ENCODE measurements around the gene C1orf210. TPM values are rescaled to one million over a fixed set of nuclear protein-coding genes. Genes with fewer than 3 reads are reported as not detected.
A peak's percentile ranks its signal among the peaks of the same experiment; 100 is the strongest.

C1orf210 gene
- total and polyA plus RNA-seq, 9 of the 15 experiments (the other 6 are each of a cell fraction or from before 2014, with no cell fraction given) = 0.21 TPM; not detected in 8

- POLR2A ChIA-PET = no interaction called here
- no peaks in the 10 kb centered on the region for H3K36me3 ChIP-seq (ENCODE audit: control insufficient read depth, insufficient read depth, low read length)
- CTCF ChIA-PET (ENCODE audit: low intra/inter-chr PET ratio) = no interaction called here
- no peak overlapping the region for H2AFZ ChIP-seq (ENCODE audit: low read depth, low read length)
- no peak overlapping the region for H3K4me2 ChIP-seq (ENCODE audit: insufficient read depth, low read length)
- no peak for TF ChIP-seq E2F4 (CRISPR knock-in tag; IDR thresholded peaks at IDR 0.05; ENCODE audit: low read depth)
- TF ChIP-seq ZKSCAN3 (CRISPR knock-in tag; IDR thresholded peaks at IDR 0.05) = no peak
- 0 out of 2 replicates have a peak, but pooled peaks have one; percentile 65 for TF ChIP-seq ZNF124 (CRISPR knock-in tag; IDR thresholded peaks at IDR 0.05)
- no peaks in the 10 kb centered on the region for H3K4me1 ChIP-seq (replicated peaks in 1 of 2; ENCODE audit: control insufficient read depth in 2 of 2, insufficient read depth in 2 of 2, low read length in 2 of 2)
- H3K9me1 ChIP-seq (ENCODE audit: control insufficient read depth, insufficient read depth, low read length) = no peaks in the 10 kb centered on the region
- H3K27me3 ChIP-seq (ENCODE audit: control insufficient read depth in 2 of 2, insufficient read depth in 2 of 2, low read length in 2 of 2) = peaks cover 8 to 30% of the 10 kb centered on the region in 2 experiments; a peak in 4 of 5 replicates
- H4K20me1 ChIP-seq (replicated peaks; ENCODE audit: control insufficient read depth, insufficient read depth, low read length) = no peaks in the 10 kb centered on the region
- 0% methylated on average over 5 of the region's 5 CpGs for WGBS (ENCODE audit: insufficient coverage, low coverage, missing lambda C conversion rate)
- DNase-seq (ENCODE audit: extremely low read depth in 1 of 4, low spot score in 3 of 4) = no peak
- FAIRE-seq = no peak
- no peak overlapping the region for H3K4me3 ChIP-seq
- no peak overlapping the region for H3K9ac ChIP-seq (ENCODE audit: insufficient read depth in 1 of 2, low read depth in 2 of 2, low read length in 2 of 2)
- no peak overlapping the region for H3K27ac ChIP-seq (ENCODE audit: extremely low read depth, low read depth, low read length)
- no peaks in the 10 kb centered on the region for H3K79me2 ChIP-seq (ENCODE audit: control insufficient read depth, insufficient read depth, low read length)
- in situ Hi-C loops (cut with MboI) (no loop called here), intact Hi-C loops (cut with micrococcal nuclease) (no loop called here)
- BruUV-seq (replicated peaks) = no TSS peak
- ATAC-seq = no peak
- H3K9me3 ChIP-seq (replicated peaks; ENCODE audit: control insufficient read depth, insufficient read depth, low read depth, low read length) = no peaks in the 10 kb centered on the region; the same call in 1 of the 2 replicates
Measured at GRCh38 chr1:43251024-43251423, 34.4 kb downstream of the C1orf210 start.

- H3K9ac ChIP-seq (ENCODE audit: insufficient read depth in 1 of 2, low read depth in 2 of 2, low read length in 2 of 2) = no peak overlapping the region
- H4K20me1 ChIP-seq (replicated peaks; ENCODE audit: control insufficient read depth, insufficient read depth, low read length) = no peaks in the 10 kb centered on the region
- CTCF ChIA-PET (ENCODE audit: low intra/inter-chr PET ratio) = no interaction called here
- intact Hi-C loops (cut with micrococcal nuclease) (no loop called here), in situ Hi-C loops (cut with MboI) (no loop called here)
- POLR2A ChIA-PET = no interaction called here
- H3K4me1 ChIP-seq (replicated peaks in 1 of 2; ENCODE audit: control insufficient read depth in 2 of 2, insufficient read depth in 2 of 2, low read length in 2 of 2) = no peaks in the 10 kb centered on the region
- DNase-seq (ENCODE audit: extremely low read depth in 1 of 4, low spot score in 3 of 4) (no peak), ATAC-seq (no peak), FAIRE-seq (no peak)
- H3K79me2 ChIP-seq (ENCODE audit: control insufficient read depth, insufficient read depth, low read length) = no peaks in the 10 kb centered on the region
- no peak overlapping the region for H3K4me3 ChIP-seq
- H3K9me1 ChIP-seq (ENCODE audit: control insufficient read depth, insufficient read depth, low read length) = no peaks in the 10 kb centered on the region
- H3K9me3 ChIP-seq (replicated peaks; ENCODE audit: control insufficient read depth, insufficient read depth, low read depth, low read length) = no peaks in the 10 kb centered on the region; the same call in 1 of the 2 replicates
- WGBS (ENCODE audit: insufficient coverage, low coverage, missing lambda C conversion rate) = 0% methylated on average over 3 of the region's 3 CpGs
- no peak overlapping the region for H3K27ac ChIP-seq (ENCODE audit: extremely low read depth, low read depth, low read length)
- H2AFZ ChIP-seq (ENCODE audit: low read depth, low read length) = no peak overlapping the region
- no peak overlapping the region for H3K4me2 ChIP-seq (ENCODE audit: insufficient read depth, low read length)
- H3K27me3 ChIP-seq (ENCODE audit: control insufficient read depth in 2 of 2, insufficient read depth in 2 of 2, low read length in 2 of 2) = peaks cover 6 to 23% of the 10 kb centered on the region in 2 experiments; a peak in 3 of 5 replicates
- BruUV-seq (replicated peaks) = no TSS peak
- no peaks in the 10 kb centered on the region for H3K36me3 ChIP-seq (ENCODE audit: control insufficient read depth, insufficient read depth, low read length)
- TF ChIP-seq PRDM10 (IDR thresholded peaks at IDR 0.05; ENCODE audit: partially characterized antibody) (no peak), IRF9 (tag; IDR thresholded peaks at IDR 0.05) (no peak), POLR2AphosphoS5 (IDR thresholded peaks at IDR 0.05; ENCODE audit: control insufficient read depth, insufficient read depth, low read depth, low read length) (no peak), RBM39 (optimal IDR thresholded peaks at IDR 0.05; ENCODE audit: low read depth, low read length) (no peak), ETV6 (IDR thresholded peaks at IDR 0.05; ENCODE audit: borderline replicate concordance in 1 of 2, low read depth in 2 of 2, low read length in 1 of 2) (no peak), ETV6 (CRISPR knock-in tag; IDR thresholded peaks at IDR 0.05; ENCODE audit: borderline replicate concordance) (no peak), POU5F1 (IDR thresholded peaks at IDR 0.05; ENCODE audit: borderline replicate concordance, low read depth, low read length, partially characterized antibody) (no peak)
Measured at GRCh38 chr1:43250351-43250761, 35.0 kb downstream of the C1orf210 start.
